ENCODE measurements around the gene CAPN11.

GRCh38 chr6:44132476-44132875 is 26.1 kb upstream of the CAPN11 start:
- TF ChIP-seq SPI1 (IDR thresholded peaks at IDR 0.05; ENCODE audit: borderline replicate concordance, low read depth), result no peak
- TF ChIP-seq POLR2AphosphoS5 (IDR thresholded peaks at IDR 0.05; ENCODE audit: low read depth), result no peak
- no peak for TF ChIP-seq CTCF (IDR thresholded peaks at IDR 0.05; ENCODE audit: insufficient read depth, low read length)
- TF ChIP-seq, protein P1, sequence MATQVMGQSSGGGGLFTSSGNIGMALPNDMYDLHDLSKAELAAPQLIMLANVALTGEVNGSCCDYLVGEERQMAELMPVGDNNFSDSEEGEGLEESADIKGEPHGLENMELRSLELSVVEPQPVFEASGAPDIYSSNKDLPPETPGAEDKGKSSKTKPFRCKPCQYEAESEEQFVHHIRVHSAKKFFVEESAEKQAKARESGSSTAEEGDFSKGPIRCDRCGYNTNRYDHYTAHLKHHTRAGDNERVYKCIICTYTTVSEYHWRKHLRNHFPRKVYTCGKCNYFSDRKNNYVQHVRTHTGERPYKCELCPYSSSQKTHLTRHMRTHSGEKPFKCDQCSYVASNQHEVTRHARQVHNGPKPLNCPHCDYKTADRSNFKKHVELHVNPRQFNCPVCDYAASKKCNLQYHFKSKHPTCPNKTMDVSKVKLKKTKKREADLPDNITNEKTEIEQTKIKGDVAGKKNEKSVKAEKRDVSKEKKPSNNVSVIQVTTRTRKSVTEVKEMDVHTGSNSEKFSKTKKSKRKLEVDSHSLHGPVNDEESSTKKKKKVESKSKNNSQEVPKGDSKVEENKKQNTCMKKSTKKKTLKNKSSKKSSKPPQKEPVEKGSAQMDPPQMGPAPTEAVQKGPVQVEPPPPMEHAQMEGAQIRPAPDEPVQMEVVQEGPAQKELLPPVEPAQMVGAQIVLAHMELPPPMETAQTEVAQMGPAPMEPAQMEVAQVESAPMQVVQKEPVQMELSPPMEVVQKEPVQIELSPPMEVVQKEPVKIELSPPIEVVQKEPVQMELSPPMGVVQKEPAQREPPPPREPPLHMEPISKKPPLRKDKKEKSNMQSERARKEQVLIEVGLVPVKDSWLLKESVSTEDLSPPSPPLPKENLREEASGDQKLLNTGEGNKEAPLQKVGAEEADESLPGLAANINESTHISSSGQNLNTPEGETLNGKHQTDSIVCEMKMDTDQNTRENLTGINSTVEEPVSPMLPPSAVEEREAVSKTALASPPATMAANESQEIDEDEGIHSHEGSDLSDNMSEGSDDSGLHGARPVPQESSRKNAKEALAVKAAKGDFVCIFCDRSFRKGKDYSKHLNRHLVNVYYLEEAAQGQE (IDR thresholded peaks at IDR 0.05; ENCODE audit: insufficient replicate concordance, low read depth), result no peak

Measured in HL-60 (cell line).